NCI-H748 (cell line): ENCODE data around the gene LCP1.

Source experiments
- DNase-seq: peaks from one replicate; lab custom pipeline; 2025; ENCODE audit not compliant: unreplicated experiment; lab: John Stamatoyannopoulos, UW

LCP1 gene

GRCh38 chr13:46160471-46161066 lies 21.4 kb downstream of the LCP1 start:
- DNase-seq = peak; percentile 72

- no peak for DNase-seq
Observed at GRCh38 chr13:46160065-46160464, 21.9 kb downstream of the LCP1 start.

GRCh38 chr13:46158983-46159382 lies 23.0 kb downstream of the LCP1 start:
- no peak for DNase-seq

GRCh38 chr13:46158222-46158621 lies 23.8 kb downstream of the LCP1 start:
- no peak for DNase-seq

- DNase-seq = no peak
Observed at GRCh38 chr13:46154136-46154801, 27.7 kb downstream of the LCP1 start.

- no peak for DNase-seq
Observed at GRCh38 chr13:46152627-46153328, 29.2 kb downstream of the LCP1 start.

GRCh38 chr13:46150134-46150693 lies 31.8 kb downstream of the LCP1 start:
- peak; percentile 30 for DNase-seq

GRCh38 chr13:46149272-46150133 lies 32.5 kb downstream of the LCP1 start:
- no peak for DNase-seq

- DNase-seq = peak; percentile 81
Observed at GRCh38 chr13:46146898-46147297, 35.1 kb downstream of the LCP1 start.

- DNase-seq = no peak
Observed at GRCh38 chr13:46145950-46146349, 36.0 kb downstream of the LCP1 start.

GRCh38 chr13:46145135-46145534 lies 36.8 kb downstream of the LCP1 start:
- DNase-seq = peak; percentile 37

- DNase-seq = peak; percentile 78
Observed at GRCh38 chr13:46143184-46143701, 38.7 kb downstream of the LCP1 start.

GRCh38 chr13:46142776-46143175 lies 39.2 kb downstream of the LCP1 start:
- peak; percentile 90 for DNase-seq

GRCh38 chr13:46140044-46140443 lies 41.9 kb downstream of the LCP1 start:
- no peak for DNase-seq

GRCh38 chr13:46137627-46138317 lies 44.2 kb downstream of the LCP1 start:
- no peak for DNase-seq

GRCh38 chr13:46136688-46137087 lies 45.3 kb downstream of the LCP1 start:
- DNase-seq = no peak

- DNase-seq = peak; percentile 97
Observed at GRCh38 chr13:46134961-46135522, 46.9 kb downstream of the LCP1 start.

- no peak for DNase-seq
Observed at GRCh38 chr13:46134494-46134893, 47.5 kb downstream of the LCP1 start.

- DNase-seq = peak; percentile 52
Observed at GRCh38 chr13:46132109-46132508, 49.9 kb downstream of the LCP1 start.

- DNase-seq = peak; percentile 83
Observed at GRCh38 chr13:46131705-46132104, 50.3 kb downstream of the LCP1 start.
